Activated naive CD8-positive, alpha-beta T cell treated with anti-CD3 and anti-CD28 coated beads, Interleukin-2, amount 50 U/mL, for 16 hours (primary cell): ENCODE measurements around the gene PDLIM7.

Source experiments
- DNase-seq: peaks from one replicate; pipeline ENCODE4 v3.0.0-alpha.2; 2020; ENCODE audit warnings: low read depth, low spot score

Gene PDLIM7

GRCh38 chr5:177445052-177445916 lies 52.1 kb downstream of the PDLIM7 start:
- DNase-seq = no peak

DNA sequence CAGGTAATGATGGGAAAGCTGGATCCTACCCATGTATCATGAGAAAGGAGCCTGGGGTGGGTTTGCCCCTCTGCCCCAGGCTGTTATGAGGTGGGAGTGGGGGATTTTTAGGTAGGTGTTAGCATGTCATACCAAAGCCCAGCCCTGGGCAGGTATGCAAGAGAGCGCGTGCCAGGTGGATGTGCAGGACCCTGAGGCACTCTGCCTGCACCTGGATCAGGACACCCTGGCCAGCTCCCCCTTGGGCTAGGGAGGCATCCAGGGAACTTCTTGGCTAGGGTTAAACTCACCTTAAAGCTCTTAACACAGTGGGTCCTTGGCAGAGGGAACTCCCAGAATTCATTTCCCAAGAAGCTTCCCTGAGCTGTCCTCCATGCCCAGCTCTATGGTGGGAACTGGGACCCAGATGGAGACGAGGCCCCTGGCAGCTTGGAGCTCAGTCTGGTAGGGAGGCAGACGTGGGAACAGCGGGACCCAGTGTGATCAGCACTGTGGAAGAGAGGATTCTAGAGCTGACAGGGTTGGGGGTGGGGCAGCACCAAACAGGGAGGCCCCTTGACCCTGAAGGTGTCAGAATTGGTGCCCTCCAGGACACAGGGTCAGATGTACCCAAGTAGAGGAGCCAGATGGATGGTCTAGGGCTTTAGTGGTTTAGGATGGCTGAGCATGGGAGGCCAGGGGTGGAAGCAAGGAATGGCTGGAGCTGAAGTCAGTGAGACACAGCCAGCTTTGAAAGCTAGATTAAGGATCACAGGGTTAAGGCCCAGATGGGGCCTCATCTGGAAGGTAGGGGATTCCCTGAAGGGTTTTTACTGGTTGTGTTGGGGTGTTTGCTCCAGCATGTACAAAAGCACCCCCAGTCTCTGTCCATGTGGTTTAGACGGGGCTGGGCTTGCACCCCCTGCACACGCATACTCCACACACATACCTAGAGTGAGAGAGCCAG lies 53.0 kb downstream of the PDLIM7 start:
- DNase-seq = no peak

DNA sequence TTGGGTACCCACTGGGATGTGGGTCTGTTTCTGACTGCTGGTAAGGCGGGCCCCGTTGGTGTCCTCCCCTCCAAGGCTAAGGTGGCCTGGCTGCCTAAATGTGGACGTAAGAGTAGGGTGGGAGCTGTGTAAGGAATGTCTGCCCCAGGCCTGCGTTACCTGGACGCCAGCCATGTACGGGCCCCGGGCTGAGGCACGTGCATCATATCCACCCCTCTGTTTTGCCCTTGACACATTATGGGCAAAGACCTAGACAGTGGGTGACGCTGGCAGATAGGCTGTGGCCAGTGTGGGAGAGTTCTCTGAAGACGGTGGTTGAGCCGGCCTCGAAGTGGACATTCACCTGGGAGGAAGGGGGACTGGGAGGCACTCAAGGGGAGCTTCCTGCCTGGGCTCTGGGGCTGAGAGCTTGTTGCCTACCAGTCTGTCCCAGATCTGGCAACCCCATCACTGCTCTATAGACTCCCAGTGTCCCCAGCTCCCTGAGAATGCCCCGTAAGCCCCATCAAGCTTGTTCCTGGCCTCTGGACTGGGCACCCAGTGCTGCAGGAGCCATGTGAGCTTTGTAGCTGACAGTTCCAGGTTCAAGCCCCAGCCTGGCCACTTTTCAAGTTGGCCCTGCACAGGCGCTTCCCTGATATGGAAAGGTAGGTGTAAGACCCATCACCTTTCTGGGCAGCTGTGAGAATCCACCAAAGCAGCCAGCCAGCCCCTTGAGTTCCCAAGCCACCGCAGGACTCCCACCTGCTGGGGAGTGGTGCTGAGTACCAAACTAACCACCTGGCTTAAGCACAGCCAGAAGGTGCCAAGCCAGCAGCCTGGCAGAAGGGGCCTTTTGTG lies 54.0 kb downstream of the PDLIM7 start:
- DNase-seq = no peak

DNA sequence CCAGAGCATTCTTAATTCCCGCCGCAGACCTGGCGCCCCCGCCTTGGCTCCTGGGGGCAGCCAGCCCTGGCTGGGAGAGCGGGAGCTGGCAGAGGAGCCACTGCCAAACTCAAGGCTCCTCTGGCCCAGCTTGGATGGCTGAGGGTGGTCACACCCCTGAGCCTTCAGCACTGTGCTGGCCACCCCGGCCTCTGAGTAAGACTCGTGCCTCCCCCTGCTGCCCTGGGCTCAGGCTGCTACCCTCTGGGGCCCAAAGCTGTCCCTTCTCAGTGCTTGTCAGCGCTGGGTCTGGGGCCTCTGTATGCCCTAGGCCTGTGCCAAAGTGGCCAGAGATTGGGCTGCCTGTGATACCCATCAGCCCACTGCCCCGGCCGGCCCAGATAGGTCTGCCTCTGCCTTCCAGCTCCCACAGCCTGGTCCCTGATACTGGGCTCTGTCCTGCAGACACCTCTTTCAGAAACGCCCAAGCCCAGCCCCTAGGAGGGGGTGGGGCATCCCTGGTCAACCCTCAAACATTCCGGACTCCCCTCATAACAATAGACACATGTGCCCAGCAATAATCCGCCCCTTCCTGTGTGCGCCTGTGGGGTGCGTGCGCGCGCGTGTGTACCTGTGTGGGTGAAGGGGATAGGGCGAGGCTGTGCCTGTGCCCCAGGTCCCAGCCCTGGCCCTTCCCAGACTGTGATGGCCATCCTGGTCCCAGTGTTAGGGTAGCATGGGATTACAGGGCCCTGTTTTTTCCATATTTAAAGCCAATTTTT lies 55.2 kb downstream of the PDLIM7 start:
- DNase-seq = no peak

- no peak for DNase-seq
Observed at GRCh38 chr5:177440990-177441780, 56.2 kb downstream of the PDLIM7 start.

DNA sequence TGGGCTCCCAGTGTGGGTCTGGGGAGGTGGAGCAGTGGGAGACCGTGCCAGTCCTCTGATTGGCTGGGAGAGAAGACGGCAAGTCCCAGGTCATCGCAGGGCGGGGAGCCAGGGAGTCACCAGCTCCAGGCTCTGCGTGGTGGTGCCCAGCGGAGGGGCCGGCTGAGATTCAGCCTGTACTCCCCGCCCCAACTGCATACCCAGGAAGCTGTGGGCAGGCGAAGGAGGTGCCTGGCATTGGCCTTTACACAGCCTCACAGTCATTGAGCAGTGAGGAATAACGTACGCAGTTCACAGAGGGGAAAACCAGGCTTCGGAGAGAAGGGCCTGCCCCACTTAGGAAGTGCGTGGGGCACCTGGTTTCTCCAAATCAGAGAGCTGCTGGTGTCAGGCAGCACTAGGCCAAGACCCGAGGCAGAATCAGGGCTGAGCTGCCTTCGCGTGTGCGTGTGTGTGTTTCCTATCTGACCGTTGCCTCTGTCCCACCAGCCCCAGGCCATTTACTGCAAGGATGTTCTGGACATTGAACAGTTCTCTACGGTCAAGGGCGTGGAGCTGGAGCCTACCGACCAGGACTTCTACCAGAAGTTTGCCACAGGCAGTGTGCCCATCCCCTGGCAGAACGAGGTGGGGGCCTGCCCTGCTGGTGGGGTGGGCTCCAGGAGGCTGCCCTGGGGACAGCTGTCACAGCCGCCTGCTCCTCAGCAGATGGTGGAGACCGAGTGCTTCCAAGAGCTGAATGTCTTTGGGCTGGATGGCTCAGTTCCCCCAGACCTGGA lies 57.0 kb downstream of the PDLIM7 start:
- no peak for DNase-seq

DNA sequence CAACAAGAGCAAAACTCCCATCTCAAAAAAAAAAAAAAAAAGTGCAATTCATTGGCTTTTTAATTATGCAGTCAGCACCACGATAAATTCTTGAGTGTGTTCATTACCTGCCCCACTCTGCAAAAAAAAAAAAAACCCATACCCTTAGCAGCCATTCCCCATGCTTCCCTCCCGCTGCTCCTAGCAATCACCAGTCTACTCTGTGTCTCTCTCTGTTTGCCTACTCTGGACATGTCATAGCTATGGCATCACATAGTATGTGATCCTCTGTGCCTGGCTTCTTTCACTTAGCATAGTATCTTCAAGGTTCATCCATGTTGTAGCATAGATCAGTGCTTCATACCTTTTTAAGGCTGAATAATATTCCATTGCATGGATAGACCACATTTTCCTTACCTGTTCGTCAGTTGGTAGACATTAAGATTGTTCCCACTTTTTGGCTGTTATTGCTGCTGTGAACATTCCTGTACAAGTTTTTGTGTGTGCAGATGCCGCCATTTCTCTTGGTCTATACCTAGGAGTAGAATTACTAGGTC lies 57.8 kb downstream of the PDLIM7 start:
- DNase-seq = no peak

DNA sequence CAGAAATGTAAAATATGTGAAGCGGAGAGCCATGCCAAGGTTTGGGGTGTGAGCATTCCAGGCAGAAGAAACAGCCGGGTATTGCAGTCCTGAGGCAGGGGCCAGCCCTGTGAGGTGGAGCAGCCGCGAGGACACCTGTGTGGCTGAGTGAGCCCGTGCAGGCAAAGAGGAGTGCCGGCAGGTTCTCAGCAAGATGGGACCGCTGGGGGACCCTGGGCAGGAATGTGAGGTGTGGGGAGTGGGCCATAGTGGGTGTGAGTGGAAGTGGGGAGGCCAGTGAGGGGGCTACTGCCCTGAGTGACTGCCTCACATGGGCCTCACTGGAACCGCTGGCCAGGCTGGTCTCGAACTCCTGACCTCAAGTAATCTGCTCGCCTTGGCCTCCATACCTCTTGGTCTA lies 58.9 kb downstream of the PDLIM7 start:
- no peak for DNase-seq

DNA sequence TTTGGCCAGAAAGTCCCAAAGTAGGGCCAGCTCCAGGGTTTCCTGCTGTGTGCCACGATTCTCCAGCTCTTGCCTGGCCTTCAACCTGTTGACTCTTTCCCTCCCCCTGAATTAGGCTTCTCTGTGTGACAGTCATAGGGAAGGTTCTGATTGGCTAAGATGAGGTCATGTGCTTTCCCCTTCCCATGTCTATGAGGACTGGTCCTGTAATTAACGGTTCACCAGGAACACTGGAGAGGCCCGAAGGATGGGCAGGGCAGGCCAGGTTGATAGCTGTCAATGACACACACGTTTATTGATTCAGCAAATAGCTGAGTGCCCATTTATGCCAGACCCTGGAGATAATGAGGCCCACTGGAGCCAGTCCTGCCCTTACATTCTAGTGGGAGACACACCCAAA lies 59.8 kb downstream of the PDLIM7 start:
- no peak for DNase-seq

DNA sequence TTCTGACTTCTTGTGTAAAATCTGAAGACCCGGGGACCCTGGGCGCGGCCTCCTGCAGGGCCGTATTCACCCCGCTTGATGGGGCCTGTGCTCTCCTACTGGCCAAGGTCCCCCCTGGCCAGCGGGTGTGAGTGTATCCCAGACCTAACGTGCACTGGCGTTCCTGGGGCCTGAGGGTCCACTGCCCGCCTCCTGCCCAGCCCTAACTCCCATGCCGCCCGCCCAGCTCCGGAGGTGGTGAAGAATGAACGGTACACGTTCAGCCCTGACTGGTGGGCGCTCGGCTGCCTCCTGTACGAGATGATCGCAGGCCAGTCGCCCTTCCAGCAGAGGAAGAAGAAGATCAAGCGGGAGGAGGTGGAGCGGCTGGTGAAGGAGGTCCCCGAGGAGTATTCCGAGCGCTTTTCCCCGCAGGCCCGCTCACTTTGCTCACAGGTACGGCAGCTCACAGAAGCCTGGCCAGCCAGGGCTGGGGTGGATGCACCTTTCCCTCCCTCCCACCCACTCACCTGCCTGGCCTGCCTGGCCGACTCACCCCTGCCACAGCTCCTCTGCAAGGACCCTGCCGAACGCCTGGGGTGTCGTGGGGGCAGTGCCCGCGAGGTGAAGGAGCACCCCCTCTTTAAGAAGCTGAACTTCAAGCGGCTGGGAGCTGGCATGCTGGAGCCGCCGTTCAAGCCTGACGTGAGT lies 61.4 kb downstream of the PDLIM7 start:
- DNase-seq = no peak

DNA sequence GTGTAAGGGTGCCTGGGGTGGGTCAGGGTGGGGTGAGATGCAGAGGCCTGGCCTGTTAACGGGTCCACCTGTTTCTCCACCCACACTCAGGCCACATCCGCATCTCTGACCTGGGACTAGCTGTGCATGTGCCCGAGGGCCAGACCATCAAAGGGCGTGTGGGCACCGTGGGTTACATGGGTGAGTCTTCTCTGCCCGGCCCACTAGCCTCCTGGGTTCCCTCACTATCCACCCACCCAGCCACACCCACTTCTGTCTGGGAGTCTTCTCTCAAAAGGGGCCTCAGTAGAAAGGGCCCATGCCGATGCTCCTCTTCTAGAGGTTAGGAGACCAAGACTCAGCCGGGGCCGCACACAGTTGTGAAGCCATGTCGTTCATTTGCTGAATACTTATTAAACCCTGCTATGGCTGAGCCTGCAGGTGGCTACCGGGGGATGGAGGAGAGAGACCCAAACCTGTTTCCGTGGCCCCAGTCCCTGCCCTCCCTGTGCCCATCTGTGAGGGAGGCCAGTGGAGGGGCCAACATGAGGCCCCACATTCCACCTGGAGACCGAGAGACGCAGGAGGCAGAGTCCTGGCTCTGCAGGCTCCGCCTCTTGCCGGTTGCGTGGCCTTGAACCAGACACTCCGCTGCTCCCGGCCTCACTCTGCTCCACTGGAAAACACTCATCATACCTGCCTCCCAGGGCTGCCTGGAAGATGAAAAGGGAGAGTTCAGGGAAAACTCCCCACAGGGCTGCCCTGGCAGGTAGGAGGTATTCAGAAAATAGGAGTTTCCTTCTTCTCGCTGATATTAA lies 62.3 kb downstream of the PDLIM7 start:
- DNase-seq = no peak

DNA sequence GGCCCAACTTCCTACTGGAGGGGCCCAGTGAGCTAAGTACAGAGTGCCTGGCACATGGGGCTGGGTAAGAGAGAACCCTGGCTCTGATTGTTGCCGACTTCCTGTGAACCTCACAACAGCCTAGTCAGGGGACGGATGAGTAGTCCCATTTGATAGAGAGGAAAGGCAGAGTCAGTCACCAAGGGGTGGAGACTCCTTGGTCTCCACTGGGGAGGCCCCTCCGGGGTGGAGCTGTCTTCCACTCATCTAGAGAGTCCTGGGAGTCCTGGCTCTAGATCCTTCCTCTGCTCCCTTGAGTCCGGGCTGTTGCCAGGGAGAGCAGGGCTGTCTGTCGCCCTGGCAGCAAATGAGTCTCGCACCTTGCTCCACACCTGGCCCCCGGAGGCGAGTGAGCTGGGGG lies 63.0 kb downstream of the PDLIM7 start:
- no peak for DNase-seq

DNA sequence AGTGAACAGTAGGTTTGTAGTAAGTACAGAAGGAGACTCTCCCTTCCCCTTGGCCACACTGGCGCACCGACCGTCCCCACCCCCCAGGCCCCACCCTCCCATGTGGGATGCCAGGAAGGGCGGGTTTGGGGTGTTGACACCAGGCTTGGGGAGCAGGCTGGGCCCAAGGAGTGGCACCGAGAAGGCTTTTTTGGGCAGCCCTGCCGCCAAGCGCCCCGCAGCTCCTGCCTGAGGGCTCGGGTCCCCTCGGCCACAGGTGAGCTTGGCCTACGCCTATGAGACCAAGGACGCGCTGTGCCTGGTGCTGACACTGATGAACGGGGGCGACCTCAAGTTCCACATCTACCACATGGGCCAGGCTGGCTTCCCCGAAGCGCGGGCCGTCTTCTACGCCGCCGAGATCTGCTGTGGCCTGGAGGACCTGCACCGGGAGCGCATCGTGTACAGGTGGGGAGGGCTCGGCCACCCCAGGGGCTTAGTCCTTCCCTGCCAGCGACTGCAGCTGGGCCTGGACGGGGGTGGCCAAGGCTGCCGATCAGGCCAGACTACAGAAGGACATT lies 63.7 kb downstream of the PDLIM7 start:
- no peak for DNase-seq
